BE2C (cell line): Measurements from ENCODE around the gene SH3PXD2B. TPM values are rescaled to one million over a fixed set of nuclear protein-coding genes. Genes with fewer than 3 reads are reported as not detected.
A peak's percentile ranks its signal among the peaks of the same experiment; 100 is the strongest.

Source experiments
- DNase-seq: peaks from one replicate; pipeline ENCODE4 v3.0.0-alpha.2; 2020
- H3K27me3 ChIP-seq: fragments of 250-450 bp; sonication (Bioruptor Pico); 2 replicates; pipeline ENCODE4 v1.5.1; 2020; ENCODE audit warnings: mild to moderate bottlenecking
- H3K36me3 ChIP-seq: fragments of 250-450 bp; sonication (Bioruptor Pico); 2 replicates; pipeline ENCODE4 v1.5.1; 2020; ENCODE audit warnings: mild to moderate bottlenecking
- H3K4me1 ChIP-seq: fragments of 250-450 bp; sonication (Bioruptor Pico); 2 replicates; pipeline ENCODE4 v1.5.1; 2020
- H3K4me3 ChIP-seq: 2 replicates; pipeline ENCODE4 v1.5.1; 2011; ENCODE audit warnings: low read depth, low read length
- H3K9me3 ChIP-seq: fragments of 250-450 bp; sonication (Bioruptor Pico); 2 replicates; pipeline ENCODE4 v1.5.1; 2020
- CTCF ChIP-seq: IDR thresholded peaks from 2 replicates; pipeline ENCODE4 v1.5.1; 2012; ENCODE audit warnings: mild to moderate bottlenecking, low read depth, low read length
- polyA plus RNA-seq: library from polyadenylated mRNA; unstranded; fragments of >200 nt; gene quantifications from one replicate; pipeline ENCODE4 v1.2.1, GENCODE V29; 2012; ENCODE audit warnings: low read depth, missing spikeins; ENCODE audit not compliant: insufficient read length, insufficient read depth

Gene SH3PXD2B
- polyA plus RNA-seq = 6.0 TPM

GRCh38 chr5:172454358-172455086 is at the start of gene SH3PXD2B:
SH3PXD2B (minus strand) TSS chr5:172454525; CDS start chr5:172454352, 173 bp downstream.
- no peak for TF ChIP-seq CTCF
- Histone ChIP-seq H3K27me3 (no peaks in the 10 kb centered on the region; the same call in 1 of the 2 replicates), H3K4me1 (peaks cover 3% of the 10 kb centered on the region; the same call in 1 of the 2 replicates), H3K36me3 (no peaks in the 10 kb centered on the region), H3K9me3 (no peaks in the 10 kb centered on the region), H3K4me3 (peak within 1 kb of the TSS; percentile 66)
- peak; percentile 67 for DNase-seq

- Histone ChIP-seq H3K27me3 (no peaks in the 10 kb centered on the region), H3K9me3 (no peaks in the 10 kb centered on the region), H3K4me1 (no peaks in the 10 kb centered on the region), H3K4me3 (no peak overlapping the region), H3K36me3 (no peaks in the 10 kb centered on the region)
- TF ChIP-seq CTCF = no peak
- DNase-seq = peak; percentile 26
Measured at GRCh38 chr5:172502969-172503368, 48.6 kb upstream of the SH3PXD2B start.

- no peak for DNase-seq
Measured at GRCh38 chr5:172502410-172502809, 48.1 kb upstream of the SH3PXD2B start.

GRCh38 chr5:172501708-172502320 is 47.5 kb upstream of the SH3PXD2B start:
- TF ChIP-seq CTCF = no peak
- H3K4me3 ChIP-seq = no peak overlapping the region
- H3K36me3 ChIP-seq = no peaks in the 10 kb centered on the region
- no peaks in the 10 kb centered on the region for H3K9me3 ChIP-seq
- no peaks in the 10 kb centered on the region for H3K4me1 ChIP-seq
- no peak for DNase-seq
- H3K27me3 ChIP-seq = no peaks in the 10 kb centered on the region

More at GRCh38 chr5:172502410-172502809, 48.1 kb upstream of the SH3PXD2B start:
- Histone ChIP-seq H3K9me3 (no peaks in the 10 kb centered on the region), H3K4me1 (no peaks in the 10 kb centered on the region), H3K36me3 (no peaks in the 10 kb centered on the region), H3K4me3 (no peak overlapping the region), H3K27me3 (no peaks in the 10 kb centered on the region)
- TF ChIP-seq CTCF = no peak

- no peaks in the 10 kb centered on the region for H3K27me3 ChIP-seq
- no peak overlapping the region for H3K4me3 ChIP-seq
- TF ChIP-seq CTCF = no peak
- H3K9me3 ChIP-seq = no peaks in the 10 kb centered on the region
- H3K36me3 ChIP-seq = no peaks in the 10 kb centered on the region
- DNase-seq = no peak
- H3K4me1 ChIP-seq = no peaks in the 10 kb centered on the region; the same call in 1 of the 2 replicates
Measured at GRCh38 chr5:172499287-172499686, 45.0 kb upstream of the SH3PXD2B start.
